ENCODE results near the gene ALDH6A1.

DNA sequence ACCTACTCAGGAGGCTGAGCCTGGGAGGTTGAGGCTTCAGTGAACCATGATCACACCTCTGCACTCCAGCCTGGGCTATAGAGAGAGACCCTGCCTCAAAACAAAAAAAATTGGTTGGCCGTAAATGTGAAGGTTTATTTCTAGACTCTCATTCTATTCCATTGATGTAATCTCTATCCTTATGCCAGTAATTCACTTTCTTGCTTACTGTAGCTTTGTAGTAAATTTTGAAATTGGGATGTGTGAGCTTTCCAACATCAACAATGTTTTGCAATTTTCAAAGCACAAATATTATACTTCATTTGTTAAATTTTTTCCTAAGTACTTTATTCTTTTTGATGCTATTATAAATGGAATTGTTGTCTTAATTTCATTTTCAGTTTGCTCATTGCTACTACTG is 25.1 kb upstream of the ALDH6A1 start:
- TF ChIP-seq ZNF274 (IDR thresholded peaks at IDR 0.05; ENCODE audit: low read depth, low read length) (no peak), YY1 (IDR thresholded peaks at IDR 0.05; ENCODE audit: insufficient read depth, insufficient read length) (no peak), SUZ12 (IDR thresholded peaks at IDR 0.05; ENCODE audit: extremely low read depth, insufficient read depth, insufficient read length) (no peak)

Measured in NT2/D1 (cell line).